ENCODE measurements around the gene IRF8. TPM values are rescaled to one million over a fixed set of nuclear protein-coding genes. Genes with fewer than 3 reads are reported as not detected.
"Not testable (repeated sequence)": the region's sequence is repeated elsewhere in the genome, so short reads cannot be mapped to it uniquely, and the experiment has no call there.

IRF8 gene
- total RNA-seq, 1 donor from 2014 or later = 19.8 TPM

- H3K4me3 ChIP-seq (ENCODE audit: low read length in 3 of 3) = no peak overlapping the region
- H3K27ac ChIP-seq (ENCODE audit: low read depth, low read length) = no peak overlapping the region
- peaks cover 0 to 13% (median 4%) of the 10 kb centered on the region in 3 donors for H3K27me3 ChIP-seq (ENCODE audit: control insufficient read depth in 3 of 3, insufficient read depth in 3 of 3, low read length in 3 of 3)
- H3K9me3 ChIP-seq (ENCODE audit: control insufficient read depth in 3 of 3, low read length in 3 of 3) = peaks cover 0 to 6% (median 0%) of the 10 kb centered on the region in 3 donors
- no peak overlapping the region for H3K9ac ChIP-seq (ENCODE audit: low read depth in 1 of 3, low read length in 3 of 3)
- H3K4me1 ChIP-seq (ENCODE audit: control insufficient read depth in 3 of 3, insufficient read depth in 3 of 3, low read length in 3 of 3) = peaks cover 0 to 6% (median 0%) of the 10 kb centered on the region in 3 donors
- H3K36me3 ChIP-seq (ENCODE audit: control insufficient read depth in 3 of 3, insufficient read depth in 3 of 3, low read length in 3 of 3) = no peaks in the 10 kb centered on the region
Measured at GRCh38 chr16:85867189-85867588, 31.8 kb upstream of the IRF8 start.

- H3K4me1 ChIP-seq (ENCODE audit: control insufficient read depth in 3 of 3, insufficient read depth in 3 of 3, low read length in 3 of 3) = no peaks in the 10 kb centered on the region
- H3K27ac ChIP-seq (ENCODE audit: low read depth, low read length) = no peak overlapping the region
- H3K4me3 ChIP-seq (ENCODE audit: low read length in 3 of 3) = no peak overlapping the region
- no peaks in the 10 kb centered on the region for H3K36me3 ChIP-seq (ENCODE audit: control insufficient read depth in 3 of 3, insufficient read depth in 3 of 3, low read length in 3 of 3)
- H3K27me3 ChIP-seq (ENCODE audit: control insufficient read depth in 3 of 3, insufficient read depth in 3 of 3, low read length in 3 of 3) = peaks cover 3 to 9% (median 4%) of the 10 kb centered on the region in 3 donors
- H3K9me3 ChIP-seq (ENCODE audit: control insufficient read depth in 3 of 3, low read length in 3 of 3) = peaks cover 0 to 6% (median 0%) of the 10 kb centered on the region in 3 donors
- H3K9ac ChIP-seq (ENCODE audit: low read depth in 1 of 3, low read length in 3 of 3) = no peak overlapping the region
Measured at GRCh38 chr16:85868495-85868894, 30.5 kb upstream of the IRF8 start.

- Histone ChIP-seq H3K36me3 (ENCODE audit: control insufficient read depth in 3 of 3, insufficient read depth in 3 of 3, low read length in 3 of 3) (no peaks in the 10 kb centered on the region), H3K4me1 (ENCODE audit: control insufficient read depth in 3 of 3, insufficient read depth in 3 of 3, low read length in 3 of 3) (no peaks in the 10 kb centered on the region), H3K27ac (ENCODE audit: low read depth, low read length) (peak overlapping the region; percentile 67), H3K9ac (ENCODE audit: low read depth in 1 of 3, low read length in 3 of 3) (no peak overlapping the region), H3K4me3 (ENCODE audit: low read length in 3 of 3) (no peak overlapping the region), H3K27me3 (ENCODE audit: control insufficient read depth in 3 of 3, insufficient read depth in 3 of 3, low read length in 3 of 3) (peaks cover 4 to 9% (median 4%) of the 10 kb centered on the region in 3 donors), H3K9me3 (ENCODE audit: control insufficient read depth in 3 of 3, low read length in 3 of 3) (peaks cover 0 to 6% (median 0%) of the 10 kb centered on the region in 3 donors)
Measured at GRCh38 chr16:85869206-85869605, 29.8 kb upstream of the IRF8 start.

- H3K9me3 ChIP-seq (ENCODE audit: control insufficient read depth in 3 of 3, low read length in 3 of 3) = peaks cover 0 to 6% (median 0%) of the 10 kb centered on the region in 3 donors
- H3K27me3 ChIP-seq (ENCODE audit: control insufficient read depth in 3 of 3, insufficient read depth in 3 of 3, low read length in 3 of 3) = peaks cover 4 to 9% (median 4%) of the 10 kb centered on the region in 3 donors
- no peak overlapping the region for H3K4me3 ChIP-seq (ENCODE audit: low read length in 3 of 3)
- H3K27ac ChIP-seq (ENCODE audit: low read depth, low read length) = peak overlapping the region; percentile 67
- H3K4me1 ChIP-seq (ENCODE audit: control insufficient read depth in 3 of 3, insufficient read depth in 3 of 3, low read length in 3 of 3) = no peaks in the 10 kb centered on the region
- H3K9ac ChIP-seq (ENCODE audit: low read depth in 1 of 3, low read length in 3 of 3) = no peak overlapping the region
- no peaks in the 10 kb centered on the region for H3K36me3 ChIP-seq (ENCODE audit: control insufficient read depth in 3 of 3, insufficient read depth in 3 of 3, low read length in 3 of 3)
Measured at GRCh38 chr16:85869785-85870558, 29.0 kb upstream of the IRF8 start.

GRCh38 chr16:85871756-85872155 lies 27.2 kb upstream of the IRF8 start:
- H3K36me3 ChIP-seq (ENCODE audit: control insufficient read depth in 3 of 3, insufficient read depth in 3 of 3, low read length in 3 of 3) = no peaks in the 10 kb centered on the region
- H3K27me3 ChIP-seq (ENCODE audit: control insufficient read depth in 3 of 3, insufficient read depth in 3 of 3, low read length in 3 of 3) = peaks cover 4 to 9% (median 4%) of the 10 kb centered on the region in 3 donors
- no peak overlapping the region for H3K4me3 ChIP-seq (ENCODE audit: low read length in 3 of 3)
- peak overlapping the region; percentile 36 for H3K27ac ChIP-seq (ENCODE audit: low read depth, low read length)
- H3K9ac ChIP-seq (ENCODE audit: low read depth in 1 of 3, low read length in 3 of 3) = no peak overlapping the region
- H3K4me1 ChIP-seq (ENCODE audit: control insufficient read depth in 3 of 3, insufficient read depth in 3 of 3, low read length in 3 of 3) = no peaks in the 10 kb centered on the region
- H3K9me3 ChIP-seq (ENCODE audit: control insufficient read depth in 3 of 3, low read length in 3 of 3) = peaks cover 0 to 6% (median 0%) of the 10 kb centered on the region in 3 donors

GRCh38 chr16:85872734-85873133 lies 26.2 kb upstream of the IRF8 start:
- peaks cover under 1 to 9% (median 4%) of the 10 kb centered on the region in 3 donors for H3K27me3 ChIP-seq (ENCODE audit: control insufficient read depth in 3 of 3, insufficient read depth in 3 of 3, low read length in 3 of 3)

GRCh38 chr16:85873153-85873552 lies 25.8 kb upstream of the IRF8 start:
- H3K27me3 ChIP-seq (ENCODE audit: control insufficient read depth in 3 of 3, insufficient read depth in 3 of 3, low read length in 3 of 3) = peaks cover 0 to 9% (median 4%) of the 10 kb centered on the region in 3 donors
- no peaks in the 10 kb centered on the region for H3K36me3 ChIP-seq (ENCODE audit: control insufficient read depth in 3 of 3, insufficient read depth in 3 of 3, low read length in 3 of 3)
- no peaks in the 10 kb centered on the region for H3K4me1 ChIP-seq (ENCODE audit: control insufficient read depth in 3 of 3, insufficient read depth in 3 of 3, low read length in 3 of 3)
- H3K9me3 ChIP-seq (ENCODE audit: control insufficient read depth in 3 of 3, low read length in 3 of 3) = peaks cover 0 to 2% (median 0%) of the 10 kb centered on the region in 3 donors
- H3K27ac ChIP-seq (ENCODE audit: low read depth, low read length) = no peak overlapping the region
- H3K4me3 ChIP-seq (ENCODE audit: low read length in 3 of 3) = no peak overlapping the region
- no peak overlapping the region for H3K9ac ChIP-seq (ENCODE audit: low read depth in 1 of 3, low read length in 3 of 3)

More at GRCh38 chr16:85872734-85873133, 26.2 kb upstream of the IRF8 start:
- no peaks in the 10 kb centered on the region for H3K36me3 ChIP-seq (ENCODE audit: control insufficient read depth in 3 of 3, insufficient read depth in 3 of 3, low read length in 3 of 3)
- H3K4me1 ChIP-seq (ENCODE audit: control insufficient read depth in 3 of 3, insufficient read depth in 3 of 3, low read length in 3 of 3) = no peaks in the 10 kb centered on the region
- no peak overlapping the region for H3K9ac ChIP-seq (ENCODE audit: low read depth in 1 of 3, low read length in 3 of 3)
- peaks cover 0 to 4% (median 0%) of the 10 kb centered on the region in 3 donors for H3K9me3 ChIP-seq (ENCODE audit: control insufficient read depth in 3 of 3, low read length in 3 of 3)
- no peak overlapping the region for H3K4me3 ChIP-seq (ENCODE audit: low read length in 3 of 3)
- peak overlapping the region; percentile 36 for H3K27ac ChIP-seq (ENCODE audit: low read depth, low read length)

- Histone ChIP-seq H3K27ac (ENCODE audit: low read depth, low read length) (peak overlapping the region; percentile 36), H3K27me3 (ENCODE audit: control insufficient read depth in 3 of 3, insufficient read depth in 3 of 3, low read length in 3 of 3) (peaks cover 4 to 12% (median 4%) of the 10 kb centered on the region in 3 donors)
- not testable (repeated sequence) for H3K9me3 ChIP-seq (ENCODE audit: control insufficient read depth in 3 of 3, low read length in 3 of 3); H3K36me3 ChIP-seq (ENCODE audit: control insufficient read depth in 3 of 3, insufficient read depth in 3 of 3, low read length in 3 of 3); H3K4me3 ChIP-seq (ENCODE audit: low read length in 3 of 3); H3K4me1 ChIP-seq (ENCODE audit: control insufficient read depth in 3 of 3, insufficient read depth in 3 of 3, low read length in 3 of 3); H3K9ac ChIP-seq (ENCODE audit: low read depth in 1 of 3, low read length in 3 of 3)
Measured at GRCh38 chr16:85874031-85874430, 24.9 kb upstream of the IRF8 start.

GRCh38 chr16:85878407-85878806 lies 20.6 kb upstream of the IRF8 start:
- Histone ChIP-seq H3K4me3 (ENCODE audit: low read length in 3 of 3) (no peak overlapping the region), H3K4me1 (ENCODE audit: control insufficient read depth in 3 of 3, insufficient read depth in 3 of 3, low read length in 3 of 3) (no peaks in the 10 kb centered on the region), H3K36me3 (ENCODE audit: control insufficient read depth in 3 of 3, insufficient read depth in 3 of 3, low read length in 3 of 3) (no peaks in the 10 kb centered on the region), H3K27me3 (ENCODE audit: control insufficient read depth in 3 of 3, insufficient read depth in 3 of 3, low read length in 3 of 3) (peaks cover 2 to 11% (median 5%) of the 10 kb centered on the region in 3 donors), H3K9ac (ENCODE audit: low read depth in 1 of 3, low read length in 3 of 3) (no peak overlapping the region), H3K27ac (ENCODE audit: low read depth, low read length) (no peak overlapping the region), H3K9me3 (ENCODE audit: control insufficient read depth in 3 of 3, low read length in 3 of 3) (no peaks in the 10 kb centered on the region)

- Histone ChIP-seq H3K27me3 (ENCODE audit: control insufficient read depth in 3 of 3, insufficient read depth in 3 of 3, low read length in 3 of 3) (peaks cover 0 to 16% (median 7%) of the 10 kb centered on the region in 3 donors), H3K4me3 (ENCODE audit: low read length in 3 of 3) (no peak overlapping the region), H3K4me1 (ENCODE audit: control insufficient read depth in 3 of 3, insufficient read depth in 3 of 3, low read length in 3 of 3) (no peaks in the 10 kb centered on the region), H3K9me3 (ENCODE audit: control insufficient read depth in 3 of 3, low read length in 3 of 3) (no peaks in the 10 kb centered on the region), H3K9ac (ENCODE audit: low read depth in 1 of 3, low read length in 3 of 3) (no peak overlapping the region), H3K36me3 (ENCODE audit: control insufficient read depth in 3 of 3, insufficient read depth in 3 of 3, low read length in 3 of 3) (no peaks in the 10 kb centered on the region), H3K27ac (ENCODE audit: low read depth, low read length) (no peak overlapping the region)
Measured at GRCh38 chr16:85878875-85879274, 20.1 kb upstream of the IRF8 start.
